ENCODE measurements around the gene SEC31B.

- TF ChIP-seq CTCF (IDR thresholded peaks at IDR 0.05) = no peak
- no peak for TF ChIP-seq POLR2A (IDR thresholded peaks at IDR 0.05)
These were observed 34.3 kb downstream of the SEC31B start for GRCh38 chr10:100485366-100485765.

All from sigmoid colon (tissue), 3 donors.